Femur (tissue), 1 donor: ENCODE data around the gene ZDHHC20.

Source experiments
- DNase-seq: peaks from one replicate; pipeline ENCODE4 v3.0.0-alpha.2; 2017

ZDHHC20 gene

GRCh38 chr13:21360463-21360862 lies 98.6 kb downstream of the ZDHHC20 start:
- DNase-seq, result no peak

DNA sequence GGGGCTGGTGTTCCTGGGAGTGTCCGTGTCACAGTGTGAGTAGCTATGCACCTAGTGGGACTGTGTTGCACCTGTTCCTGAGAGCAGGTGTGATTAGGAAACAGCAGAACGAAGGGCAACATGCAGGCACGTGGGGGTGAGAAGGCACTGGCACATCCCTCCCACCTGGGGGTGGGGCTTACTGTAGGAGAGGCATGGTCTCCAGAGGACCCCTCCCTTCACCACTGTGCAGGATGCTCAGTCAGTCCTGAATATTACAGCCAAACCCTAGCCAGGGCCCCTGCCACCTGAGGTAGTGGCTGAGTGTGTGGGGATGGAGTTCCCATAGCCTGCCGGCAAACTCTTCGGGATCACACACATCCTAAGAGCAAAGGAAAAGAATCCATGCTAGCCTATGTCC lies 99.2 kb downstream of the ZDHHC20 start:
- no peak for DNase-seq

DNA sequence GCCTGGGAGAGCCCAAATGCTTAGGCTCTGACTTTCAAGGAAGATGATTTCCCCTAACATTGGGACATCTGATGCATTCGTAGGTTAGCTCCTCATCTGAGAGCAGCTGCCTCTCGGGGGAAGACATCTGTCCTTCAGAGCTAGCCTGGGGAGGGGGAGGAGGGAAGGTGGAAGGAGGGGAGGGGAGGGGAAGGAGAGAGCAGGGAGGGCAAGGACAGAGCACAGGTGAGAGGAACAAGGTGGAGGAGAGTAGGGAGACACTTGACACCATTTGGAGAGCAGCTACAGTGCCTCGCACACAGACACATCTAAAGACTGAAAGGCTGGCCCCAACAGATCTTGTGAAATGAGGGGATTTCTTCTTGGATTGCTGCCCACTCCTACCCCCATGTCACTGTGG lies 103.8 kb downstream of the ZDHHC20 start:
- no peak for DNase-seq

GRCh38 chr13:21354721-21355120 lies 104.4 kb downstream of the ZDHHC20 start:
- no peak for DNase-seq

GRCh38 chr13:21348488-21349120 lies 110.5 kb downstream of the ZDHHC20 start:
- DNase-seq, result no peak

DNA sequence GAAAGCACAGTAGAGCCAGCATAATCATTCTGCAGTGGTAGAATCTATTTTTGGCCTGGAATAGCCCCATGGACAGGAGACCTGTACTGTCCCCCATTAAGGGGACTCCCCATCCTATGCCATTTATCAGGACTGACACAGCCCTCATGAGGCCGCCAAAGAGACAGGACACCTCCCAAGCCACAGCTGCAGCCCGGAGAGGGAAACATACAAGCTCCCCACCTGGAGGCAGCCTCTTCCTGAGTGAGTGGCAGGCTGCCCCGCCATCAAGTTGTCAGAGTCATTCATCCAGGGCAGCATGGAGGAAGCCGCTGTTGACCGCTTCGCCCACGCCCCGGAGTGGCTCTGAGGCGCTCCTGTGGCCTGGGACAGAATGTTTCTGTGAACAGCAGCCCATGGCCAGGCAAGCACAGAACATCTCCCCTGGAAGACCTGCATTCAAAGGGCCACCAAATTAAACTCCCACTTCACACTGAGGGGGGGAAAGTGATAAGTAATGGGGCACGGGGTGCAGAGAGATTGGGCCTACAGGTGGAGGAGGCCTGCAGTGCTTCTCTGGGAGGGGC lies 111.3 kb downstream of the ZDHHC20 start:
- no peak for DNase-seq

DNA sequence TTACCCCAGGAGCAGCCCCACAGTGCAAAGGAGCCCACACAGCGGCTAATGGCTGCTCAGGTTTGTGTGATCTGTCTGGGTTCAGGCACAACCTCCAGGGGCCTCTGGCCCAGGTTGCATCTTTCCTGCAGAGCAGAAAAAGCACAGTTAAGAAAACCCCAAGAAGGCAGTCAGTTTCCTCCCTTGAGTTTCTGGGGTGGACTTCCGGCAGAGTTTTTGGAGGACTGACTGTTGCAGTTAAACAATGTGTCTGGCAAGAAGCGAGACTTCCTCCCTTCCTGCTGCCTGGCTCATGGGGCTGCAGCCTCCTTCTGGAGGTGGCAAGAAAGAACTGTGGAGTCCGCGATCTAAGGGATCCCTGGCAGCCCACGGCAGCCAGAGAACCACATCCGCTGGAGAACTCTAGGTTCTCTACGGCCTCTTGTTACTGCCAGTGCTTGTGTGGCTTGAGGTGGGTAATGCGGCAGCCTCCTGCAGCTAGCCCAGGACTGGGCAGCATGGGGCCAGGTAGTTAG lies 114.4 kb downstream of the ZDHHC20 start:
- no peak for DNase-seq

DNA sequence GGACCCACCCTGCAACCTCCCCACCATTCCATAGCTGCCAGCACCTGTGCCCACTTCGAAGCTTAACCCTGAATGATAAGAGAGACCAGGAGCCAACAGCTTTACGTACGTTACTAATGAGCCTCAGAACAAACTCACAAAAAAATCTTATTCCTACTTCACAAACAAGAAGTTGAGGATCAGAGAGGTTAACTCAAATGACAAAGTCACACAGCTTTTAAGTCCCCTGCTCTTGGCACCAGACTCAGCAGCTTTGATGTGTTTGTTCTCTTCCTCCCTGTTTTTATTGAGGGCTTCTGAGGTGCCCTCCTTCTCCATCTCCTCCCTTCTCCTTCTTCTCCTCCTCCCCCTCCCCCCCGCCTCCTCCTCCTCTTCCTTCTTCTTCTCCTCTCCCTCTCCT lies 115.4 kb downstream of the ZDHHC20 start:
- DNase-seq, result no peak

- no peak for DNase-seq
Observed at GRCh38 chr13:21342699-21343442, 116.2 kb downstream of the ZDHHC20 start.

- no peak for DNase-seq
Observed at GRCh38 chr13:21341637-21342422, 117.3 kb downstream of the ZDHHC20 start.

GRCh38 chr13:21338639-21339278 lies 120.3 kb downstream of the ZDHHC20 start:
- DNase-seq, result no peak

GRCh38 chr13:21338156-21338555 lies 120.9 kb downstream of the ZDHHC20 start:
- no peak for DNase-seq

DNA sequence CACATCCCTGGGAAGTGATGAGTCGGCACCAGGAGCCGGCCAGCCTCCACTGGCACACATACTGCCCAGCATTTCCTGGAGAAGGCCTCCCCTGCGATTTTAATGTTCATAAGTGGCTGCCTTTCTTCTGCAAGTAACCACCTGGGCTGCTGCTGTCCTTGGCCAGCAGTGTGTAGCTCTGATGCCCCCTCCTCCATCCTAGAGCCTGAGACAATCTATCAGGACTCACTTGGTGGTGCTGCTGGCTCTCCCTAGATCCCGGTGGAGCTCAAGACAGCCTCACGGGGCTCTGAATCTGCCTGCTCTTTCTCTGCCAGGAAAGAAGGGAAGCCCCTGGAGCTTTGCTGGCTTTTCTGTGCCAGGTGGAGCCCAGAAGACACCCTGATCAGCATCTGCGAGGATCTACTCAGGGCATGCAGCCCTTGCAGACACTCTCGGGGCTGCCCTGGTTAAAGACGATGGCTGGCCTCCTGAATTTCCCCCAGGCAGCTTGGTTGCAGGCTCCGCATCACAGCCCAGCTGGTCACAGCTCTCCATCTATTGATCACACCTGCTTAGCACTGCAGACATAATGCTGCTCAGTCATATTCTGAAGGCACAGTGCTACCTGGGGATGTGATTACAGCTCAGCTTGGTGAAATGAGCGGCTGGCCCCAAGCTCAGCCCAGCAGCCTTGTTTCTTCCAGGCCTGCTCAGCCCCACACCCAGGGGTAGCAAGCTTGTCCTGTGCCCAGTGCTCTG lies 122.3 kb downstream of the ZDHHC20 start:
- no peak for DNase-seq

DNA sequence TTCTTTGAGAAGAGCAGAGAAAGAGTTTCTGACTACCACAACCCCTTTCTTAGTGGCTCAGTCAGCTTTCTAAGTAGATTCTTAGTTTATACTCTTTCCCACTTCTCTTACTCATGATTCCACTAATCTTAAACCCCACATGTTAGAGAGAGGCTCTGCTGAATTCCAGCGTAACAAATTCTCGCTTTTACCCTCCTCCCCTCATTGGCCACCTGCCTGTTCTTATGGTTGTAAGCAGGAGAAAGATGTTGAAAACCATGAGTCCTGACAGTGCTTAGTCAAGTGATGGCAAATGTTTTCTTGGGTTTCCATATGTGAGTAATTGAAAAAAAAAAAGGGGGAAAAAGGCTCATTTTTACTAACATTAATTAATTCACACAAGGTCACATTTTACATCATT lies 125.9 kb downstream of the ZDHHC20 start:
- no peak for DNase-seq

GRCh38 chr13:21330126-21330861 lies 128.8 kb downstream of the ZDHHC20 start:
- no peak for DNase-seq

- no peak for DNase-seq
Observed at GRCh38 chr13:21328836-21329477, 130.1 kb downstream of the ZDHHC20 start.

GRCh38 chr13:21328201-21328600 lies 130.9 kb downstream of the ZDHHC20 start:
- no peak for DNase-seq

DNA sequence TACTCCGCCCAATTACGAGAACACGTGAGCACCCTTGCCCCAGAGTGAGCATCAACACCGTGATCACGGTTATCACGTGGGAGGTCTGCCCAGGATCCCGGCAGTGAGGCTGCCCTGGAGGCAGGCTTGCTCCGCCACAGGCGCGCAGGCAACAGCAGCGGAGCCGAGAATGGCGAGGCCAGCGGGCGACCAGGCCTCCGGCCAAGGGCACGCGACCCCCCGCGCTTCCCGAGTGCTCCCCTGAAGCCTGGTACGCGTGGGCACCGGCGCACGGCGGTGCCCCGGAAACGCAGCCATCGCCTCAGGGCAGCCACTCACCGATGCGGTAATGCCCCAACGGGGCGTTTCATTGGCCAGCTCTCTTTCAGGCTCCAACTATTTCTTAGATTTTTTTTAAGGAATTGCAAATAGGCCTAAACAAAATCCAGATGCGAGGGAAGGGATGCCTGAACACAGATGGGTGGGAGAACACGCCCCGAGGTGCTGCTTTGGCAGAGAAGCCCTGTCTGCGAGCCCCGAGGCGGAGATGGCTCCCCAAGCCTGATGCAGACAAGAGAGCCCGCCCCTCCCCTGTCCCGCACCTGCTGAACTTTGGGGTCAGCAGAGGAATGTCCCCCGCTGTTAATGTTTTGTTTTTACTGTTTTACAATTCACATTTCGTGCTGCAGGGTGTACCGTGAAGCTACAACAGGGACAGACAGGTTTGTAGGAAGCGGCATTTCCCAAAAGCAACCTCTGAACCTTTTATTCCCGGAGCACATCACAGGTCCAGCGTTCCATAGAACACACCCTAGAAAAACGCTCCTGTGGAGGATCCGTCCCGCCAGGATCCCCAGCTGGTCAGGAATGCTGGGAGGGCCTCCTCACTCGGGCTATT lies 132.7 kb downstream of the ZDHHC20 start:
- no peak for DNase-seq

- no peak for DNase-seq
Observed at GRCh38 chr13:21324803-21325202, 134.3 kb downstream of the ZDHHC20 start.

GRCh38 chr13:21322988-21323387 lies 136.1 kb downstream of the ZDHHC20 start:
- DNase-seq, result no peak
